ENCODE data around the gene SLC6A3. TPM values are rescaled to one million over a fixed set of nuclear protein-coding genes. Genes with fewer than 3 reads are reported as not detected.

SLC6A3 gene
- total RNA-seq, 1 experiment from 2014 or later = 0.05 TPM

GRCh38 chr5:1400211-1400855 is 44.9 kb downstream of the SLC6A3 start:
- H3K4me3 ChIP-seq (ENCODE audit: low read depth in 2 of 2, low read length in 2 of 2) = no peak overlapping the region
- DNase-seq (ENCODE audit: low read depth, low spot score) = no peak
- no peak overlapping the region for H3K27ac ChIP-seq (ENCODE audit: low read length)
- CTCF ChIA-PET = no interaction called here
- BruUV-seq (replicated peaks) = no TSS peak
- in situ Hi-C loops (cut with HindIII; ENCODE audit: low pct_unique_long_range_greater_than_20kb, low sequenced_read_pairs) (no loop called here), intact Hi-C loops (cut with micrococcal nuclease; ENCODE audit: unreplicated experiment) (no loop called here)
- peaks cover 7% of the 10 kb centered on the region; the same call in 1 of the 2 replicates for H3K4me1 ChIP-seq (ENCODE audit: control insufficient read depth, insufficient read depth, low read length)
- TF ChIP-seq CTCF (IDR thresholded peaks at IDR 0.05) (no peak), TCF7L2 (IDR thresholded peaks at IDR 0.05; ENCODE audit: low read depth, low read length) (no peak), POLR2AphosphoS5 (IDR thresholded peaks at IDR 0.05; ENCODE audit: low read depth, low read length) (no peak), SIN3A (IDR thresholded peaks at IDR 0.05; ENCODE audit: borderline replicate concordance, insufficient read depth, low read depth, low read length) (no peak), REST (IDR thresholded peaks at IDR 0.05; ENCODE audit: insufficient read depth in 1 of 2, low read depth in 2 of 2, low read length in 1 of 2) (no peak)
- no peaks in the 10 kb centered on the region for H3K36me3 ChIP-seq (ENCODE audit: control insufficient read depth, insufficient read depth, low read length)
- H3K9me3 ChIP-seq (ENCODE audit: control insufficient read depth, insufficient read depth, low read depth, low read length) = no peaks in the 10 kb centered on the region; the same call in 1 of the 2 replicates
- POLR2A ChIA-PET = no interaction called here
- no peak for ATAC-seq
- H3K27me3 ChIP-seq (ENCODE audit: control insufficient read depth, insufficient read depth, low read length) = peaks cover 20% of the 10 kb centered on the region

DNA sequence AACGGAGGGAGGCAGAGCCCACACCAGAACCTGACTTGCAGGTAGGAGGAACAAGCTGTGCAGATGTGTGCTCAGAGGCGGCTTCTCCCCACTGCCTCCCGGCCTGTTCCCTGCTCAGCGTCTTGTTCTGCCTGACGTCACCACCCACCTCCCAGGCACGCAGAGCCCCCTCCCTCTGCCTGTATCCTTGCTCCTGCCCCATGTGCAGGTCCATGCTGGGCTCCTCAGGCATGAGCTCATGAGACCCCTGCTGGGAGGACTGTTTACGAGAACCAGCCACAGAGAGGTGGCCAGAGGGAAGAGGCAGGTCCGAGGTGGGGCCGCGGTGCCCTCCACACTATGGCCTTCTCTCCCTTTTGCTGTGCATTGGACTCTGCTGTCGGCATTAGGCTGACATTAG is 45.5 kb downstream of the SLC6A3 start:
- no peak for ATAC-seq
- peaks cover 20% of the 10 kb centered on the region for H3K27me3 ChIP-seq (ENCODE audit: control insufficient read depth, insufficient read depth, low read length)
- CTCF ChIA-PET = no interaction called here

More for the DNA sequence above, 45.5 kb downstream of the SLC6A3 start:
- no peak for DNase-seq (ENCODE audit: low read depth, low spot score)
- Histone ChIP-seq H3K27ac (ENCODE audit: low read length) (no peak overlapping the region), H3K36me3 (ENCODE audit: control insufficient read depth, insufficient read depth, low read length) (no peaks in the 10 kb centered on the region), H3K4me1 (ENCODE audit: control insufficient read depth, insufficient read depth, low read length) (peaks cover 7% of the 10 kb centered on the region; the same call in 1 of the 2 replicates), H3K4me3 (ENCODE audit: low read depth in 2 of 2, low read length in 2 of 2) (no peak overlapping the region), H3K9me3 (ENCODE audit: control insufficient read depth, insufficient read depth, low read depth, low read length) (no peaks in the 10 kb centered on the region; the same call in 1 of the 2 replicates)
- POLR2A ChIA-PET = no interaction called here
- no peak for TF ChIP-seq REST (IDR thresholded peaks at IDR 0.05; ENCODE audit: insufficient read depth in 1 of 2, low read depth in 2 of 2, low read length in 1 of 2)
- no peak for TF ChIP-seq CTCF (IDR thresholded peaks at IDR 0.05)
- TF ChIP-seq POLR2AphosphoS5 (IDR thresholded peaks at IDR 0.05; ENCODE audit: low read depth, low read length) = no peak
- TF ChIP-seq TCF7L2 (IDR thresholded peaks at IDR 0.05; ENCODE audit: low read depth, low read length) = no peak
- TF ChIP-seq SIN3A (IDR thresholded peaks at IDR 0.05; ENCODE audit: borderline replicate concordance, insufficient read depth, low read depth, low read length) = no peak
- no TSS peak for BruUV-seq (replicated peaks)
- intact Hi-C loops (cut with micrococcal nuclease; ENCODE audit: unreplicated experiment) = no loop called here
- in situ Hi-C loops (cut with HindIII; ENCODE audit: low pct_unique_long_range_greater_than_20kb, low sequenced_read_pairs) = no loop called here

Measured in Panc1 (cell line).